Kidney (tissue), 14 donors: ENCODE results near the gene NLGN2. TPM values are rescaled to one million over a fixed set of nuclear protein-coding genes. Genes with fewer than 3 reads are reported as not detected.

Source experiments
- DNase-seq, 5 donors: peaks; one replicate each; pipeline ENCODE4 v3.0.0-alpha.2; 2013 to 2020
- FAIRE-seq: peaks from 2 replicates; lab custom pipeline; 2012; peaks lifted over from hg19 to GRCh38; lab: Jason Lieb, UNC
- H3K27ac ChIP-seq, 2 donors: one replicate each; pipeline ENCODE4 v1.7.0; 2013; ENCODE audit warnings: low read depth in 2 of 2, low read length in 2 of 2, inconsistent platforms in 1 of 2
- H3K27me3 ChIP-seq: one replicate; pipeline ENCODE4 v1.7.1; 2013; ENCODE audit warnings: low read length, inconsistent platforms; ENCODE audit not compliant: control insufficient read depth, insufficient read depth
- H3K36me3 ChIP-seq, 3 donors: one replicate each; pipeline versions ENCODE4 v1.7.0 to v1.7.1; 2013; ENCODE audit warnings: low read length in 3 of 3, control low read depth in 1 of 3, inconsistent platforms in 1 of 3; ENCODE audit not compliant: insufficient read depth in 3 of 3, control insufficient read depth in 2 of 3
- H3K4me1 ChIP-seq, 3 donors: one replicate each; pipeline versions ENCODE4 v1.7.0 to v1.7.1; 2013; ENCODE audit warnings: low read length in 3 of 3, inconsistent platforms in 1 of 3, low read depth in 1 of 3; ENCODE audit not compliant: control insufficient read depth in 2 of 3, insufficient read depth in 2 of 3
- H3K4me3 ChIP-seq, 3 donors: one replicate each; pipeline versions ENCODE4 v1.7.0 to v1.8.1; 2013; ENCODE audit warnings: low read length in 3 of 3, control low read depth in 1 of 3, inconsistent platforms in 1 of 3
- H3K9ac ChIP-seq, 3 donors: one replicate each; pipeline versions ENCODE4 v1.7.0 to v1.7.1; 2013; ENCODE audit warnings: low read length in 3 of 3, control low read depth in 1 of 3, inconsistent platforms in 1 of 3
- H3K9me3 ChIP-seq, 3 donors: one replicate each; pipeline versions ENCODE4 v1.7.0 to v1.7.1; 2013; ENCODE audit warnings: low read length in 3 of 3, control low read depth in 1 of 3, inconsistent platforms in 1 of 3; ENCODE audit not compliant: control insufficient read depth in 2 of 3, insufficient read depth in 1 of 3
- CTCF ChIP-seq: IDR thresholded peaks from 3 replicates; pipeline ENCODE4 v1.5.1; 2012; ENCODE audit warnings: mild to moderate bottlenecking, moderate library complexity, borderline replicate concordance; ENCODE audit not compliant: insufficient read depth; ENCODE audit errors: extremely low read depth
- intact Hi-C: fragments of 100-400 bp; cut with DNase I; formaldehyde crosslinking; loops from one replicate; pipeline ENCODE4 v1.11.1; 2022
- polyA plus RNA-seq: library from polyadenylated mRNA; stranded (reverse); fragments of 350-450 nt; fragmentation: Illumina TruSeq; extraction: RNeasy Lipid Tissue Mini Kit (QIAGEN cat#74804); gene quantifications from one replicate; pipeline ENCODE4 v1.2.3, GENCODE V29; 2014; ENCODE audit warnings: low read depth, low replicate concordance; ENCODE audit not compliant: insufficient read depth
- total RNA-seq: library from RNA; stranded (reverse); fragmentation: NEBNext Ultra II Directional; extraction: Animal tissue kit (Norgen Biotek cat#: 25700); gene quantifications from one replicate; pipeline ENCODE4 v1.2.1, GENCODE V29; 2021
- donor health status: control.
- donor health status: control.
- donor health status: control.
- donor health status: control.
- donor health status: control.
- donor health status: DM: yes; HTN: yes; CAD: no.
- donor health status: Normal renal cell carcinoma (clear cell type).

The NLGN2 gene
- total and polyA plus RNA-seq, 2 donors from 2014 or later: 7.3 to 23.4 TPM

GRCh38 chr17:7438656-7439460 is 31.2 kb downstream of the NLGN2 start:
- intact Hi-C loops: no loop called here
- H3K27me3 ChIP-seq: peaks cover 7% of the 10 kb centered on the region
- H3K4me1 ChIP-seq: peaks cover 0 to 26% (median 5%) of the 10 kb centered on the region in 3 donors
- H3K9ac ChIP-seq: no peak overlapping the region
- DNase-seq (peak in 1 of 5 donors; percentile 38), FAIRE-seq (no peak)
- no peaks in the 10 kb centered on the region for H3K36me3 ChIP-seq
- peak overlapping the region in 1 of 3 donors; percentile 48 for H3K4me3 ChIP-seq
- H3K9me3 ChIP-seq: no peaks in the 10 kb centered on the region
- TF ChIP-seq CTCF: no peak
- H3K27ac ChIP-seq: no peak overlapping the region

GRCh38 chr17:7439462-7440112 is 31.9 kb downstream of the NLGN2 start, which contains the start of gene FGF11:
TSS of gene FGF11 (plus strand) at chr17:7439512. CDS start at chr17:7439621, 109 bp downstream.
- Histone ChIP-seq H3K9me3 (no peaks in the 10 kb centered on the region), H3K36me3 (no peaks in the 10 kb centered on the region), H3K4me1 (peaks cover 0 to 26% (median 5%) of the 10 kb centered on the region in 3 donors), H3K27ac (peak within 1 kb of the TSS; percentile 53 to 86), H3K4me3 (peak within 1 kb of the TSS; percentile 42 to 51 (median 49)), H3K27me3 (peaks cover 7% of the 10 kb centered on the region), H3K9ac (peak within 1 kb of the TSS in 2 of 3 donors; percentile 55 to 75)
- no peak for TF ChIP-seq CTCF
- no peak for FAIRE-seq
- intact Hi-C loops: no loop called here
- DNase-seq: peak in 3 of 5 donors; percentile 45 to 80 (median 72)

GRCh38 chr17:7440113-7440833 is 32.6 kb downstream of the NLGN2 start:
- Histone ChIP-seq H3K4me3 (peak overlapping the region; percentile 42 to 51 (median 49)), H3K27ac (no peak overlapping the region), H3K36me3 (no peaks in the 10 kb centered on the region), H3K4me1 (peaks cover 0 to 26% (median 5%) of the 10 kb centered on the region in 3 donors), H3K27me3 (peaks cover 7% of the 10 kb centered on the region), H3K9ac (peak overlapping the region in 2 of 3 donors; percentile 55 to 75), H3K9me3 (no peaks in the 10 kb centered on the region)
- DNase-seq: peak; percentile 76 to 91 (median 79)
- intact Hi-C loops: no loop called here
- no peak for FAIRE-seq
- TF ChIP-seq CTCF: no peak
